GM10266 (cell line): ENCODE data around the gene KCNH1.
"Not testable (repeated sequence)": the region's sequence is repeated elsewhere in the genome, so short reads cannot be mapped to it uniquely, and the experiment has no call there.

Experiments used
- DNase-seq: peaks from one replicate; pipeline ENCODE4 v3.0.0; 2012; ENCODE audit errors: extremely low spot score
- CTCF ChIP-seq: IDR thresholded peaks from 2 replicates; pipeline ENCODE4 v1.5.1; 2012; ENCODE audit warnings: mild to moderate bottlenecking, low read depth; ENCODE audit not compliant: control insufficient read depth, insufficient read depth; ENCODE audit errors: missing control alignments

Gene KCNH1

DNA sequence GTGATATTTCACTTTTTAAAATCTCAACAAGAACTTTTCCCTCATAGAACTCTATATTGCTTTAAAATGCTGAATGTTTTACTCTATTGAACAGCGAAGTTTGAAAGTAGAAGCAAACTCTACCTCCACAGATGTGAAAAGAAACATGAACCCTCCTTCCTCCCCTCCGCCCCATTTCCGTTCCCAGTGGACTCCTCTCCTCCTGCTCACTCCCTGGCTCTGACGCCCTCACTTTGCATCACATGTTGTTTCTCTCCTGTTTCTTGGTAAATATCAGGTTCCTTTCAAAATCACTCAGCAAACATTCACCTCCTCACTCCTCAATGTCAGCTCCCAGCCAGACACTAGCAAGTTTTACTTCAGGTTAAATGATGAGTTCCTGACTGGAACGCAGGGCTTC, 34.6 kb downstream of the KCNH1 start:
- DNase-seq, result no peak
- TF ChIP-seq CTCF, result no peak

GRCh38 chr1:211095381-211095780, 38.6 kb downstream of the KCNH1 start:
- DNase-seq, result no peak
- no peak for TF ChIP-seq CTCF

- DNase-seq, result no peak
- TF ChIP-seq CTCF, result no peak
Measured at GRCh38 chr1:211092955-211093354, 41.0 kb downstream of the KCNH1 start.

DNA sequence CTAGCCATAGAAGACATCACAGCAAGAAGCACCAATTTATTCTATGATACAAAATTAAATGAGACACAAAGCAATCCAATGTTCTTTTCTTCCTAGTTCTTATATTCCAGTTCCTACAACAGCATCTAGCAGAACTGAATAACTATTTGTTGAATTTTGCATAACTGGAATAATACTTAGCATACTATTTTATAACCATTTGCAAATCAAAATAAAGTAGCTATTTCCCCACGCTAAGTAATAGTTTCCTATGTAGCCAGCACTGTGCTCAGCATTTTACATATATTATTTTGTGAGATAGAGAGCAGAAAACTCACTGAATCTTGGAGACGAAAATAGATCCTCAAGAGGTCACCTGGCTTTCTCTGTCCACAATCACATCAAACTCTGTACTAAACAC, 42.1 kb downstream of the KCNH1 start:
- TF ChIP-seq CTCF, result no peak
- DNase-seq, result no peak

GRCh38 chr1:211089536-211089935, 44.4 kb downstream of the KCNH1 start:
- no peak for TF ChIP-seq CTCF

DNA sequence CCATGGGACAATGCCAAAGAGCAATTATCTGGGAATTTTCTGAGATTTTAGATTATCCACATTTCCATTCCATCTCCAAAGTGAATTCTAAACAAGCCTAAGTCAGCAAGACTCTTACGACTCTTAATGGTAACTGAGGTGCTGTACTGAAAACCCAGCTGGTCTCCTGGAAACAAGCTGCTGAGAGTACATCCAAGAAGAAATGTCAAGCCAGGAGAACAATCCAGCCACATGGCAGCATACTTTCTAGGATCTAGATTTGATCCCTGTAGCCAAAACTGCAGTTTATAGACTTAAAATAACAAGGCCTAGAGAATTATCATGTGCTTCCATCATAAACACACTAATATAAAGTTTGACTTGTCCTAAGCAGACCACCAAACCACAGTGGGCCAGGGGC, 45.8 kb downstream of the KCNH1 start:
- no peak for TF ChIP-seq CTCF
- no peak for DNase-seq

More at GRCh38 chr1:211089536-211089935, 44.4 kb downstream of the KCNH1 start:
- no peak for DNase-seq

- DNase-seq, result no peak
- no peak for TF ChIP-seq CTCF
Measured at GRCh38 chr1:211082824-211083223, 51.1 kb downstream of the KCNH1 start.

DNA sequence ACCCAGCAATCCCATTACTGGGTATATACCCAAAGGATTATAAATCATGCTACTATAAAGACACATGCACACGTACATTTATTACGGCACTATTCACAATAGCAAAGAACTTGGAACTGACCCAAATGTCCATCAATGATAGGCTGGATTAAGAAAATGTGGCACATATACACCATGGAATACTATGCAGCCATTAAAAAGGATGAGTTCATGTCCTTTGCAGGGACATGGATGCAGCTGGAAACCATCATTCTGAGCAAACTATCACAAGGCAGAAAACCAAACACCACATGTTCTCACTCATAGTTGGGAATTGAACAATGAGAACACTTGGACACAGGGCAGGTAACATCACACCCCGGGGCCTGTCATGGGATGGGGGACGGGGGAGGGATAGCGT, 52.5 kb downstream of the KCNH1 start:
- DNase-seq, result not testable (repeated sequence)
